Posterior vena cava (tissue), 2 donors: ENCODE results near the gene TAF1B. TPM values are rescaled to one million over a fixed set of nuclear protein-coding genes. Genes with fewer than 3 reads are reported as not detected.
"Not testable (repeated sequence)": the region's sequence is repeated elsewhere in the genome, so short reads cannot be mapped to it uniquely, and the experiment has no call there.

Experiments used
- DNase-seq: peaks from one replicate; pipeline ENCODE4 v3.0.0-alpha.2; 2020; ENCODE audit warnings: low spot score
- intact Hi-C, 2 donors: fragments of 100-400 bp; cut with DNase I; formaldehyde crosslinking; loops; one replicate each; pipeline versions ENCODE4 v1.14.1 to v1.14.2; 2022 to 2023
- total RNA-seq, 2 donors: library from RNA; stranded (reverse); fragmentation: NEBNext Ultra II Directional; extraction: Animal tissue kit (Norgen Biotek cat#: 25700); gene quantifications; one replicate each; pipeline ENCODE4 v1.2.1, GENCODE V29; 2021
- donor health status: DM: yes; HTN: yes; CAD: no.
- donor health status: DM: yes; HTN: yes; CAD: no.

Gene TAF1B
- total RNA-seq, 2 donors from 2014 or later, result 20.8 to 21.6 TPM

DNA sequence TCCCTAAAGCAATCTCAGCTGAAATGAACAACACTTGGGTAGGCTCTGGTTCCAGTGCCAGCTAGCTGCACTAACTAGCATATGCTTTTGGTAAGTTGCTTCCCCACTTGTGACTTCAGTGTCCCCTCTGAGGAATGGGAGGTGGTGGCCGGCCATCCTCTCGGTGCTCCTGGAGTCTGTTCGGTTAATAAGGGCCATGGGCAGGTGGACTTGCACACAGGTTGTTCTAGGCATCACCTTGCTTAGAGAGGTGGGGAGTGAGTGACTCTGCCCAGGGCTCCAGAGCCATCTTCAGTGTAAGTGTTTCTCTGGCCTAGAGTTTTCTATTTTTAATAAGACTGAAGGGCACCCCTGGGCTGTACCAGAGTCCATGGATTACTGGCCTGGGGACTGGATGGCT lies 18.8 kb upstream of the TAF1B start:
- no peak for DNase-seq
- intact Hi-C loops, result no loop called here

DNA sequence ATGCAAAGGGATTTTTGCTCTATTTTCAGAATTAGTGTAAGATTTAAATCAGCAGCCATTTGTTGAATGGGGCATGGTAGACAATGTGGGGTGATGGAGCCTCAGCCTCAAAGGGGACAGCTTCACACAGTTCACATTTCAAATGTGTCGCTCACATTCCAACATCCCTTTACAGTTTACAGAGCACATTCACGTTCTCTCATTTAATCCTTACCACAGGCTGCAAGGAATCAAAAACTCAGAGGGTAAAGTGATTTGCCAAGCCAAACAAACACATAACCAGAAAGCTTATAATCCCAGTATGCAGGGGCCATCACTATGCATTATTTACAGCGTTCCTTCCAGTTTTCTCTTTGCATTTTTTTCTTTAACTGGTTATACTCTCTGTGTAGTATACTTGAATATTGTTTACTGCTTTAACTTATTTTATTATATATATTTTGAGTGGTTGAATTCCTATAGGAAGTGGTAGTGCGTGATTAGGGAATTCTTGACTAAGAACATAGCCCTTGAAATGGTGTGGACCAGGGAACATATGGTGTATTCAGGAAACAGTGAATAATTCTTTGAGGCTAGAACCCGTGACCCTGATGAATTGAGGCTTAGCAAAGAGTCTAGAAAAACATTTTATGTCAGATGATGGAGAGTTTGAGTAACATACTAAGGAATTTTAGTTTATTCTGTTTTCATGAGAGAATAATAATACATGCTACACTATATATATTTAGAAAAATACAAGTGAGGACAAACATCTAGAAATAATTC lies 18.1 kb upstream of the TAF1B start:
- intact Hi-C loops, result no loop called here
- DNase-seq, result no peak

DNA sequence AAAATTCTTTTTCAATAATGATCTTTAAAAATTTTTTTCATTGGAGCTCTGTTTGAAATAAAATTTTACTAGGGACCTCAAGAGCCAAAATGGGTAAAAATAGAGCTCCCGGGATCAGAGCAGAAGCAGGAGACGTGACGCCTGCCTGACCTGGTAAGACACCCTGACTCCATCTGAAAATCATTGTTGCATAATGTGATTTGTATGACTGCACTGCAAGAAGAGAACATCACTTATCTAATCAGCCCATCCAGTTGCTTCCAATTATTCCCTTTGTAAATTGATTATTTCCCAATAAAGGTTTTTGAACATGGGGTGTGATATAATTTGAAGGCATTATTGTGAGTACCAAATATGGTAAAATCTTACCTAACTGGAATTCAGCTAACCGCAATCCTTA lies 17.1 kb upstream of the TAF1B start:
- intact Hi-C loops, result no loop called here
- no peak for DNase-seq

DNA sequence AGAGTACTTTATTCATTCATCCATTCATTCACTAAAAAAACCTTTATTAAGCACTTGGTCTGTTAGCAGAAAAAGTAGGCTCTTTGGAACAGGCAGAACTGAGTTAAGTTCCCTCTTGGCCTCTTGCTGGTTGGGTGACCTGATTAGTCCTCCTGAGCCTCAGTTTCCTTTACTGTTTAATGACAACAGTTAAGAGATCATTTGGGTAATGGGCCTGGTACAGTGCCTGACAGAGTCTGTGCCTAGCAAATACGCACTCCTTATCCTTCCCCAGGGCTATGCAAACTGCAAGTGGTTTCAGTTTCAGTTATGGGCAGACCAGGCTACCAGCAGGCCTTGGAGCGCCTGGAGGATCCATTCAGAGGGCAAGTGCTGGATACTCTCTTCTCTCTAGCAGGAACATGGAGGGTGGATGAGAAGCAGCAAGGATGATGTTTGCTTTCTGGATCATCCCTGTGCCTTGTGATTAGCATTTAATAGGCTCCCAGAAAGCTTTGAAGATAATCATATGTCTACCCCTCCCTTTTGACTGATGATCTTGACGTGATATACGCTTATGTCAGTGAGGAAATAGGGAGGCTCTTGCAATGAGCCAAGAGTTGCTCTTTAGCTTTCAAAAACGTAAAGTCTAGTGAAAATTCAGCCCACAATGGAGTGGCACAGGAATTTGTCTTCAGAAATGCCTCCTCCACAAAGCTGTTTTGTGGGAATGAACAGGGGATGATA lies 12.4 kb upstream of the TAF1B start:
- DNase-seq, result no peak
- intact Hi-C loops, result no loop called here

DNA sequence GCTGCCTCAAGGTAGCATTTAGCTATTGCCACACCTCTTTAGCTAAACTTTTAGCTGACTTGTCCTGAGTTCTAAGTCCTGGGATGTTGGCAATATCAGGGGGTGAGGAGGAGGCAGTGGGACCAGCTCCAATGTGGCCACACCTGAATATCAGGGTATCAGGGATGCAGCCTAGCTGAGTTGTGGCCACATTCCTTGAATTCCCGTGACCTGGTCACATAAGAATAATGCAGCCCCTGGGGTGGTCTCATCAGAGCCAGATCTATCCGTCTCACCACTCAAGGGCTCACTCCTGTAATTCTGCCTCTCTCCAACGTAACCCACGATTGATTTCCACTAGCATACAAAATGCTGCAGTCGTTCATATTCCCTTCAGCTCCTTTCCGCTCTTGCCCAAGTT lies 11.6 kb upstream of the TAF1B start:
- intact Hi-C loops, result no loop called here
- no peak for DNase-seq

DNA sequence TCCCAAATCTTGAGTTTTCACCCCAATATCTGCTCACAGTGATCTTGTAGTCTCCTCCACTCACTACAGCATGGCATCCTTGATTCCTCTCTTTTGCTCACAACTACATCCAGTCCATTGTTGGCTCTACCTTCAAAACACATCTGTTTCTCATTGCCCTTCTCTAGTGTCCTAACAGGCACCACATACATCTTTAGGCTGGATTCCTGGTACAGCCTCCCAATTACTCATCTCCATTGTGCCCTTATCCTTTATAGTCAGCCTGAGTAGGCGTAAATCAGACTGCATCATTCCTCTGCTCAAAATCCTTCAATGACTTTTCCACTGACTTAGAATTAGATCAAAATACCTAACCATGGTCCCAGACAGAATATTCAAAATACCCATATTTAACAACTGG lies 10.7 kb upstream of the TAF1B start:
- intact Hi-C loops, result no loop called here
- no peak for DNase-seq

DNA sequence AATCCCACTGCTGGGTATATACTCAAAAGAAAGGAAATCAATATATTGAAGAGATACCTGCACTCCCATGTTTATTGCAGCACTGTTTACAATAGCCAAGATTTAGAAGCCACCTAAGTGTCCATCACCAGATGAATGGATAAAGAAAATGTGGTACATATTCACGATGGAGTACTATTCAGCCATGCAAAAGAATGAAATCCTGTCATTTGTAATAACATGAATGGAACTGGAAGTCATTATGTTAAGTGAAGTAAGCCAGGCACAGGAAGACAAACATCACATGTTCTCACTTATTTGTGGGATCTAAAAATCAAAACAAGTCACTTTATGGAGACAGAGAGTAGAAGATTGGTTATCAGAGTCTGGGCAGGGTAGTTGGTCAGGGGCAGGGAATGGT lies 8.2 kb upstream of the TAF1B start:
- DNase-seq, intact Hi-C loops: not testable (repeated sequence)

DNA sequence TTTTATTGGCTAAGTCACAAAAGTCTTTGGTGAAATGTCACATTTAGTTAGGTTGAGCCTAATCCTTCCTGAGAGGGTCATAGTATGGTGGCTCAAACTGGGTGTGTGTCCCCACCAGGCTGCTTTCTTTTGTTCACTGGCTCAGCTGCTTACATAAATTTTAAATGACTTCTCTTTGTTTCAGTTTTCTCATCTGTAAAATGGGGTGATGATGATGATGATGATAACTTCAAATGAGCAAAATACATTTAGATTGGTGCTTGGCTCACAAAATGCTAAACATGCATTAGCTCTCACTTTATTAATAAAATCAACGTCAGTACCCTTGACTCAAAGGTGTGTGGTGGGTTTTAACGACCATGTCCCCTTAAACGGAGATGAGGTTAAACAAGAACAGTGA lies 7.2 kb upstream of the TAF1B start:
- intact Hi-C loops, result no loop called here
- no peak for DNase-seq

DNA sequence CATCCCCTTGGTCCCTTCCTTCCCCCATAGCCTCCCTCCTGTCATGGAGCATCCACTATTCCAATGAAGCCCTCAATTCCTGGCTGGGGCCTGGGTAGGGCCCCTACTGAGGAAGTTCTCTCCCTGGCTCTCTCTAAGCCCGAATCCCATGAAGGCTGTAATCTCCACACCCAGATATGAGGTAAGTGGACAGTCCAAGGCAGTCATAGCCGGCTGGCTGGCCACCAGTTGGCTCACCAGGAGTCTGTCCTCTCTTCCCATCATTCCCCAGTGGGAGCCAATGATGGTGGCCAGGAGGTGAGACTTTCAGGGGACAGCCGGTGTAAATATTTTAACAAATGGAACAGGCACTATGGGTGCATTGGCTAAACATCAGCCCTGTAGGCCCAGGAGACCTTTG lies 6.8 kb upstream of the TAF1B start:
- DNase-seq, result no peak
- intact Hi-C loops, result no loop called here

DNA sequence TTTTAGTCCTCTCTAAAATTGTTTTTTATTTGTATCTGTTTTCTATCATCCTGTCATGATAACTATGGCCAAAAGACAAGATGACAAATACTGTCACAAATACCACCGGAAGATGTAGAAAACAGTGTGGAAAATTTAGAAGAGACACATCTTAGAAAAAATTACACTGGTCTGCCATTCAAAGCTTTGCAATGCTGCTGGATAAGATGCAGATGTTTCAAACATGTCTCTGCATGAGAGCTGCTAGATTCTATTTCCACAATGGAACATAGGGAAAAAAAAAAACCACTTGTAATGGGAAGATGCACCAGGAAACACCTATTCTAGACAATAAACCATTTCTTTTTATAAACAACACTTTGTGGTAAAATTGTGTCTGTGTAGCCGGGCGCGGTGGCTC lies 5.8 kb upstream of the TAF1B start:
- DNase-seq, result no peak
- intact Hi-C loops, result no loop called here

DNA sequence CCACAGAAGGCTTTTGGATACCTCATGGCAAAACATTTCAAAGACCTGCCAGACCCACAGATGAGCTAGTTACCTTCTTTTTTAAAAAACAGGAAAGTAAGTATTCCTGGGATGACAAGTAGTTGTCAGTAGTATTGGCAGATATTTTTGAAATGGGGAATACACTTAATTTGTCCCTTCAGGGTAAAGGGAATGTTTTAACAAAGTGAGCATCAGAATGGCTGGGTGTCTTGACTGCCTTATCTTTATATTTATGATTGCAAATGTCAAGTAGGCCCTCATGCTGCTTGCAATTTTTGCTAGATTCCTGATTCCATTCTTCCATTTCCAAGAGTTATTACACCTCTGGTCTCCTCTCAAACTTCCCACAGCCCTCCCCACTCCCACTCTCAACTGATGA lies 4.9 kb upstream of the TAF1B start:
- intact Hi-C loops, result no loop called here

DNA sequence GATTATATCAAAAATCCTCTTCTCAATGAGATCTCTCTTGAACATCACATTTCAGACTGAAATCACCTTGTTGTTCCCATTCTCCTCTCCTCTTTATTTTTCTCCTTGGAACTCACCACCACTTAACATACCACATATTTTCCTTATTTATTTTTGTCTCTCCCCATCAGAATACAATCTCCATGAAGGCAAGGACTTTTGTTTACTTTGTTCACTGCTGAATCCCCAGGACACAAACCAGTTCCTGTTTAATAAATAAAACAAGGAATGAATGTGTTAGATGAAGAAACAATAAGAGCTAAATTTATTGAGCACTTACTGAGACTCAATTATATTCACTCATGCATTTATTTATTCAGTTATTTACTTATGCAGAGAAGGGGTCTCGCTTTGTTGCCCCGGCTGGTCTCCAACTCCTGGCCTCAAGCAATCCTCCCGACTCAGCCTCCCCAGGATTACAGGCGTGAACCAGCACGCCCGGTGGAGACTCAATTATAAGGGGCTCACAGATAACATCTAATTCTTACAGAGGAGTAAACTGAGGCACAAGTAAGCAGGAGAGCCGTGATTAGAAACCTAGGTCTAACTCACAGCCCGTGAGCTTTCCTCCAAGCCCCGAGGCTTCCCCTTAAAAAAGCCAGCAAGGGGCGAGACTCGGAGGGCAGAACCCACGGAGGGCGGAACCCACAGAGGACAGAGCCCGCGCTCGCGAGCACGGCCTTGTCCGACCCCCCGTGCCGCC lies 616 bp upstream of the TAF1B start:
- intact Hi-C loops, result loop anchor here in 1 of 2 donors (1.0 kb wide), 1 partner anchor 167 kb away; no protein-coding TSS in a partner anchor
- DNase-seq, result no peak

More for the DNA sequence above, 4.9 kb upstream of the TAF1B start:
- DNase-seq, result no peak

DNA sequence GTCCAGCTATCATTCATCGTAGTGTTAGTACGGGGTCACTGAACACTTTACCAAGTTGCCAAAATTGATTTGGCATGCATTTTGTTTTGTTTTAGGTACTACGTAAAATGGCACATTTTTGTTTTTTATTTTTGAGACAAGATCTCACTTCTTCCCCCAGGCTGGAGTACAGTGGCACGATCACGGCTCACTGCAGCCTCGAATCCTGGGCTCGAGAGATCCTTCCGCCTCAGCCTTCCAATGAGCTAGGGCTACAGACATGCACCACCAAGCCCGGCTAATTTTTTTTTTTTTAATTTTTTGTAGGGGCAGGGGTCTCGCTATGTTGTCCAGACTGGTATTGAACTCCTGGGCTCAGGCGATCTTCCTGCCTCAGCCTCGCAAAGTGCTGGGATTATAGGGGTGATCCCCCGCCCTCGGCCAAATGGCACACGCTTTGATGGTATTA lies 786 bp downstream of the TAF1B start:
- no peak for DNase-seq

DNA sequence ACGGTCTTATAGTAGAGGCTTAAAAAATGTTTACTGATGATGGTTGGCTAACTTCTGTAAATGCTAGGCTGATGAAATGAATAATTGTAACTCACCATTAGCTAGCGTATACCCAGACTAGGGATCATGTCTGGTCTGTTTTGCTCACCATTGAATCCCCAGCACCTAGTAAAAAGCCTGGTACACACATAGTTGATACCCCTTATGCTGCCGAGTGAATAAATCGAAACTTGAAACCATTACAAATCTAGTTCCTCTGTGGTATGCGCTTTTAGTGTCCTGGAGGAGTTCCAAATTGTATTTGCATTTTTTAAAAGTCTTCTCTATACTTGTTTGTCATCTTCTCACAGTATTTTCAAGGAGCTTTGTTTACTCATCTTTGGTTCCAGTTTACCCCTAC lies 1.3 kb downstream of the TAF1B start:
- intact Hi-C loops, result no loop called here
- no peak for DNase-seq

More for the DNA sequence above, 786 bp downstream of the TAF1B start:
- intact Hi-C loops, result no loop called here

DNA sequence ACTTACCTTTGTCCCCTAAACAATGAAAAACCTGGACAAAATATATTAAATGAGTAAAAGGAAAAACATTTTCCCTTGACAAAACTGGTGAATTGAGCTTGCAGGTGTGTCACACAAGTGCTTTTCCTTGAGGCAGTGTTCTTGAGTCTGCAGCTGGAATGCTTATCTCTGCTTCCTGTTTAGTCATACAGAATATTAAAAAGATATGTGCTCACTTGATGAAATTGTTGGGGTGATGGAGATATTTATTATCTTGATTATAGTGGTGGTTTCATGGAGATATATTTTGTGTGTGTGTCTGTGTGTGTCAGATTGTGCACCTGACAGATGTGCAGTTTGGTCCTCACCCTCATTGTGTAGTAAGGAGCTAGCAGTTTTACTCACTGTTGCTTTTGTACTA lies 3.3 kb downstream of the TAF1B start:
- DNase-seq, result no peak
- intact Hi-C loops, result no loop called here

DNA sequence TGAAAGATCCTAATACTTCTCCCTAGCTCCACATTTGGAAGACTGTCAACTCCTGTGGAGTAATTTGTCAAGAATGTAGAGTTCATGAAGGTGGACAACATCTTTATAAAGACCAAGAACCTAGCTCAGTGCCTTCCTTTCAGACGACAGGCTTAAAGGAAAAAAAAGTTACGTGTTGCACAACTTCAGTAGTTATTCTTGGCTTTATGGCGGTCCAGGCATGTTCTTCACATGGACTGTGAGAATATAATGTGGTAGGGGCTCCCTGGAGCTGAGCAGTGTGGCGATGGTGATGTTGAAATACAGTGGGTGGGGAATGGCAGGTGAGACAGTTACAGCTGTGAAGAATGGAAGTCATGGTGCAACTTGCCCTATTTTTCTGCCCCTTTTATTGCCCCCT lies 3.9 kb downstream of the TAF1B start:
- no peak for DNase-seq
- intact Hi-C loops, result no loop called here

DNA sequence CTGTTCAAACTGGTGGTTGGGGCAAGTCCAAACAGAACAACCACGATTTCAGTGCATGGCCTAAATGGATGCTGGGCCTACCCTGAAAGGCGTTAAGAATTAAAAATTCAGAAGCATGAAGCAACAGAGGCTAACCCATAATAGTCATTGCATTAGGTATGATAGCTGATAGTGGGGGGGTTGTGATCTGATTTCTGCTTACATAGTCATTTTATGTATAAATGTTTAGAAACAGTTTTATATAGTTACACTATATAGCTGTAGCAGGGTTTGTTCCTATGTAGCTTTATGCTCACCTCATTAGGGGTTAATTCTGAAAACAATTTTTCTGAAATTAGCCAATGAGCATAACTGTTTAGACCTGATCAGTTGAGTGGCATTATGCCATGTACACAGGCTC lies 9.6 kb downstream of the TAF1B start:
- DNase-seq, result no peak
- intact Hi-C loops, result no loop called here

DNA sequence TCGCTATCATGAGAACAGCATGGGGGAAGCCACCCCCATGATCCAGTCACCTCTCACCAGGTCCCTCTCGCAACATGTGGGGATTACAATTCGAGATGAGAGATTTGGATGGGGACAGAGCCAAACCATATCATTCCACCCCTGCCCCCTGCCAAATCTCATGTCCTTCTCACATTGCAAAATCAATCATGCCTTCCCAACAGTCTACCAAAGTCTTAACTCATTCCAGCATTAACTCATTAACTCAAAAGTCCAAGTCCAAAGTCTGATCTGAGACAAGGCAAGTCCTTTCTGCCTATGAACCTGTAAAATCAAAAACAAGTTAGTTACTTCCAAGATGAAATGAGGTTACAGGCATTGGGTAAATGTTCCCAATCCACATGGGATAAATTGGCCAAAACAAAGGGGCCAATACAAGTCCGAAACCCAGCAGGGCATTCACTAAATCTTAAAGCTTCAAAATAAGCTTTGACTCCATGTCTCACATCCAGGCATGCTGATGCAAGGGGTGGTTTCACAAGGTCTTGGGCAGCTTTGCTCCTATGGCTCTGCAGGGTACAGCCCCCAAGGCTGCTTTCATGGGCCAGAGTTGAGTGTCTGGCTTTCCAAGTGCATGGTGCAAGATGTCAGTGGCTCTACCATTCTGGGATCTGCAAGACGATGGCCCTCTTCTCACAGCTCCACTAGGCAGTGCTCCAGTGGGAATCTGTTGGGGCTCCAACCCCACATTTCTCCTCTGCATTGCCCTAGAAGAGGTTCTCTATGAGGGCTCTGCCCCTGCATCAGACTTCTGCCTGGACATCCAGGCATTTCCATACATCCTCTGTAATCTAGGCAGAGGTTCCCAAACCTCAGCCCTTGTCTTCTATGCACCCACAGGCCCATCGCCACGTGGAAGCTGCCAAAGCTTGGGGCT lies 14.8 kb downstream of the TAF1B start:
- intact Hi-C loops, result no loop called here
- no peak for DNase-seq

DNA sequence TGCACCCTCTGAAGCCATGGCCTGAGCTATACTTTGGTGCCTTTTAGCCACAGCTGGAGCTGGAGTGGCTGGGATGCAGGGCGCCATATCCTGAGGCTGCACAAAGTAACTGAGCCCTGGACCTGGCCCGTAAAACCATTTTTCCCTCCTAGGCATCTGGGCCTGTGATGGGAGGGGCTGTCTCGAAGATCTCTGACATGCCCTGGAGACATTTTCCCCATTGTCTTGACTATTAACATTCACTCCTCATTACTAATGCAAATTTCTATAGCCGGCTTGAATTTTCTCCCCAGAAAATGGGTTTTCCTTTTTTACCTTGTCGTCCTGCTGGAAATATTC lies 15.4 kb downstream of the TAF1B start:
- no peak for DNase-seq
- intact Hi-C loops, result no loop called here
